Activated T-cell treated with anti-CD3 and anti-CD28 coated beads, Interleukin-2, amount 50 U/mL, for 72 hours (primary cell): ENCODE measurements around the gene FILIP1L. TPM values are rescaled to one million over a fixed set of nuclear protein-coding genes. Genes with fewer than 3 reads are reported as not detected.

Experiments
- ATAC-seq, 2 donors: fragments of 150-1000 bp; cut with Tn5 transposase; replicated peaks in 1 of 2; 2 replicates each; pipeline ENCODE4 v1.10.0; 2021; ENCODE audit warnings: moderate library complexity in 2 of 2, mild to moderate bottlenecking in 1 of 2
- DNase-seq, 2 donors: peaks; one replicate each; pipeline ENCODE4 v3.0.0; 2021 to 2022; ENCODE audit warnings: mixed read lengths in 1 of 2
- H3K27ac Mint-ChIP-seq: one replicate; pipeline ENCODE4 v1.8.0; 2022; ENCODE audit warnings: mild to moderate bottlenecking, moderate library complexity, mixed read lengths
- H3K27me3 Mint-ChIP-seq: one replicate; pipeline ENCODE4 v1.8.0; 2022; ENCODE audit warnings: low read depth, mixed read lengths
- H3K36me3 Mint-ChIP-seq, 2 donors: one replicate each; pipeline ENCODE4 v1.8.0; 2022; ENCODE audit warnings: mixed read lengths in 2 of 2, mild to moderate bottlenecking in 1 of 2; ENCODE audit not compliant: insufficient read depth in 2 of 2
- H3K4me1 Mint-ChIP-seq: one replicate; pipeline ENCODE4 v1.8.0; 2022; ENCODE audit warnings: low read depth, mixed read lengths
- H3K4me3 Mint-ChIP-seq, 2 donors: one replicate each; pipeline ENCODE4 v1.8.0; 2022; ENCODE audit warnings: mild to moderate bottlenecking in 2 of 2, mixed read lengths in 2 of 2, moderate library complexity in 2 of 2
- H3K9me3 Mint-ChIP-seq, 2 donors: one replicate each; pipeline ENCODE4 v1.8.0; 2022; ENCODE audit warnings: mixed read lengths in 2 of 2
- total RNA-seq, 2 donors: library from RNA; stranded (reverse); gene quantifications; one replicate each; pipeline ENCODE4 v1.2.3, GENCODE V29; 2022

The FILIP1L gene
- total RNA-seq, 2 donors from 2014 or later = 0.46 to 0.93 TPM

DNA sequence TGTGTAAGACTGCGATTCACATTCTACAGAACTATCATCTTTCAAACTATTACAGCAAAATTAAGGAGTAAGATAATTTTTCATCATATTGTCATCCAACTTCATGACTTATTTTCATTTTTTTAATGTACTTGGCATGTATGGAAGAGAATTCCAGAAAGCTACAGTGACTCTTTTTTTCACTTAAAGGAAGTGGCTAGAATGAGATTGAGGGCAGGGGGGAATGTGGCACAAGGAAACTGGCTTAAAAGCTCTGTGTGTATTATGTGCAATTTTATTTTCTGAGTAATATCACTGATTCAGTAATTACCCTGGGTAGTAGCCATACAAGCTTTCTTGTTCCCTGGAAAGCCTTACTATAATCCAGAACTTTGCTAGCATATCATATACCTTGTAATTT is 94.6 kb downstream of the FILIP1L start:
- no peak overlapping the region for H3K27ac Mint-ChIP-seq

DNA sequence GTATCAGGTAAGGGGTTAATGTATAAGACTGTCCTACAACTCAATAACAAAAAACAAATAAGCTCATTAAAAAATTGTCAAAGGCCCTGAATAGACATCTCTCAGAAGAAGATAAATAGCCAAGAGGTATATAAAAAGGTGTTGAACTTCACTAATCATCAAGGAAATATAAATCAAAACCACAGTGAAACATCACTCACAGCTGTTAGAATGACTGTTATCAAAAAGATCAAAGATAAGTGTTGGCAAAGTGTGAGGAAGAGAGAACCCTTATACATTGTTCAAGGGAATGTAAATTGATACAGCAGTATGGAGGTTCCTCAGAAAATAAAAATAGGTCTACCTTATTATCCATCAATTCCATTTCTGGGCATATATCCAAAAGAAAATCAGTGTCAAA is 95.5 kb downstream of the FILIP1L start:
- no peaks in the 10 kb centered on the region for H3K4me1 Mint-ChIP-seq
- no peak overlapping the region for H3K27ac Mint-ChIP-seq
- ATAC-seq (no peak), DNase-seq (no peak)
- peaks cover 0 to 2% of the 10 kb centered on the region in 2 donors for H3K9me3 Mint-ChIP-seq
- H3K27me3 Mint-ChIP-seq = no peaks in the 10 kb centered on the region
- peaks cover 3 to 8% of the 10 kb centered on the region in 2 donors for H3K36me3 Mint-ChIP-seq
- H3K4me3 Mint-ChIP-seq = no peak overlapping the region

More for the DNA sequence above, 94.6 kb downstream of the FILIP1L start:
- DNase-seq (no peak), ATAC-seq (no peak)
- H3K9me3 Mint-ChIP-seq = peaks cover 0 to 2% of the 10 kb centered on the region in 2 donors
- no peak overlapping the region for H3K4me3 Mint-ChIP-seq
- H3K27me3 Mint-ChIP-seq = no peaks in the 10 kb centered on the region
- H3K4me1 Mint-ChIP-seq = no peaks in the 10 kb centered on the region
- H3K36me3 Mint-ChIP-seq = peaks cover 3 to 6% of the 10 kb centered on the region in 2 donors

DNA sequence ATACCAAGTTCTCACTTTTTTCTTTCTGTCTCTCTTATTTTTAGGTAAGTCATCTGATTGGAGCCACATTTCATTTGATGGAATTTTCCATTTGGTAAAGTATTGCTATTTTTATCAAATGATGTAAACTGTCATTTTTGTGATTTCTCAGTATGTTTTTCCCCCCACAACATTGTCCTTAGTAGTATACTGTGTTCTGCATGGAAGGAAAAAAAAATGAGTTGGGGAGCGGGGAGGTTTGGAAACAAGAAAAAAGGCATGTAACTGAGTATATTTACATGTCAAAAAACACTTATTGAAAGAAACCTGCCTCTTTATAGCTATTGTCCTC is 104.2 kb downstream of the FILIP1L start:
- DNase-seq (no peak), ATAC-seq (no peak)
- H3K36me3 Mint-ChIP-seq = peaks cover 2 to 7% of the 10 kb centered on the region in 2 donors
- H3K4me3 Mint-ChIP-seq = no peak overlapping the region
- no peaks in the 10 kb centered on the region for H3K4me1 Mint-ChIP-seq
- H3K27me3 Mint-ChIP-seq = no peaks in the 10 kb centered on the region
- no peak overlapping the region for H3K27ac Mint-ChIP-seq
- H3K9me3 Mint-ChIP-seq = peaks cover 0 to 2% of the 10 kb centered on the region in 2 donors

DNA sequence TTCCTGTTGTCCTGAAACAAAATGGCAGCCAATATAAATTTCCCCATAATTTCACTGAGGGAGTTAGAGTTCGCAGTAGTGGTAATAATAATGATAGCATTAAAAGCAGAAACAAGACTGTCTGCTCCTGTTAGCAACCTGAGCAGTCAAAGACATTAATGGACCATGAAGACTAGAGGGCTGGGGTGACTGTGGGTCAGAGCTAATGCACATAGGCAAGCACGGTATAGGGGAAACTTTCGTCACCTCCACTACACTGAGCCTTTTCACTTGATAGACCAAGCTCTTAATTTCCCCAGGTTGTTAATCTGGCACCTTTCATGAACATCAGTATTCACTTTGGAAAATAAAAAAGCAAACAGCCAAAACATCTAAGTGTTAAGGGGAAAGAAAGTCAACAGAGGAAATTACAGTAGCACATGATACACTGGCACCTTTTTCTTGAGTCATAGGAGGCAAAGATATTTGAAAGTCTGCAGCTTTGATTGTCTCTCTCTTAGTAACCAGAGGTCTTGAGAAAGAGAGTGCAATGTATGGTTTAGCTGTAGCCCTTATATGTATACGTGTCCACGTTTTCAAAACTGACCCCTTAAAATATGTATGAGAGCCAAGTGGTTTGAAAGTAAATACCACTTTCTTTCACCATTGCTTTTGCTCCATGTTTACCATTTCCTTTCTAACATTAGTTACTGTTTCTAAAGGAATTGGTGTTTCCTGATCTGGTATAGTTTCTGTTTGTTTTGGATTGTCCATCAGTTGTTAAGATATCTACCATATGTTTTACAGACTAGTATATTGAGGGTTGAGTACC is 104.8 kb downstream of the FILIP1L start:
- Mint-ChIP-seq H3K27me3 (no peaks in the 10 kb centered on the region), H3K4me3 (no peak overlapping the region), H3K36me3 (peaks cover 0 to 1% of the 10 kb centered on the region in 2 donors), H3K4me1 (no peaks in the 10 kb centered on the region), H3K9me3 (no peaks in the 10 kb centered on the region), H3K27ac (no peak overlapping the region)
- DNase-seq (no peak), ATAC-seq (no peak)

DNA sequence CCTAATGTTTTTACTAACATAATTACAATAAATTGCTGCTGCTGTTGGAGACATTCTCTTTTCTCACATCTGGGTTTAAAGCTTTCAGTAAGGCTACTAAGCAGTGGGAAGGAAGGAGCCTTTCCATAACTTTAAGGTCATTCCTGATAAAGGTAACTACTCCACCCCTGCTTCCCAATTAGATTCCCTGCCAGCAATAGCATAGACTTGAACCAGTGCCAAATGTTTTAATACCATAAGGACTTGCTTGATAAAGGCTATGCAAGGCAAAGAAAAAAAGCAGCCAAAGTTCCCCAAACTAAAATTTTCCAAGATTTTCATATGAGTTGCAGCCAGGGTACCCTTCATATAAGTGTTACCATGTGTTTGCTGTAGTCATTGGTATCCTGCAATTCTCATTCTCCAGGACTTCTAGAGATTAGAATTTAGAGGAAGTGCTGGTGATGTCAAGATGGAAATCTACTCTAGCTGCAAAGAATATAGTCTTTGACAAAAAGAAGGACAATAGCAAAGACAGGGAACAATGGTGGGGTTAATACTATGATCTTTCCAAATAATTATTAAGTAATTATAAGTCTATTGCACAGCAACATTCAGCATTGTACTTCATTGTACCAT is 106.1 kb downstream of the FILIP1L start:
- H3K4me3 Mint-ChIP-seq = no peak overlapping the region
- peaks cover 0 to 1% of the 10 kb centered on the region in 2 donors for H3K36me3 Mint-ChIP-seq
- H3K27ac Mint-ChIP-seq = peak overlapping the region; percentile 44
- H3K27me3 Mint-ChIP-seq = no peaks in the 10 kb centered on the region
- ATAC-seq (no peak), DNase-seq (no peak)
- no peaks in the 10 kb centered on the region for H3K9me3 Mint-ChIP-seq
- H3K4me1 Mint-ChIP-seq = peaks cover 5% of the 10 kb centered on the region

DNA sequence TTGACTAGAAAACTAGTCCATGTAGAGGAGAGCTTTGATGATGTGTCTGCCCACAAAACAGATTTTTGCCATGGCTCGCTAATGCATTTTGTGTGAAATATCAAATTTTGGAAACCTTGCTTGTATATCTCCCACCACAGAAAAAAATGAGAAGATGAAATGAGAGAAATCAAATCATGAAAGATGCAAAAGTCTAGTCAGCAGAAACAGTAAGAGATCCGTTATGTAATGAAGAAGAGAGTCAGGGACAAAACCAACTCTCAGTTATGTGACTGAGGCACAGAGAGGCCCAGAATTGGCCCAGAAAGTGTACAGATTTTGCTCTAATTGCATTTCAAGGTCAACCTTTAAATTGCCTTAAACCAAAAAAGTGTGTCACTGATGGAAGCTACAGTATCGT is 107.0 kb downstream of the FILIP1L start:
- Mint-ChIP-seq H3K4me3 (no peak overlapping the region), H3K9me3 (no peaks in the 10 kb centered on the region), H3K4me1 (peaks cover 14% of the 10 kb centered on the region), H3K27ac (no peak overlapping the region), H3K36me3 (peaks cover 0 to 1% of the 10 kb centered on the region in 2 donors), H3K27me3 (no peaks in the 10 kb centered on the region)
- ATAC-seq (no peak), DNase-seq (no peak)

DNA sequence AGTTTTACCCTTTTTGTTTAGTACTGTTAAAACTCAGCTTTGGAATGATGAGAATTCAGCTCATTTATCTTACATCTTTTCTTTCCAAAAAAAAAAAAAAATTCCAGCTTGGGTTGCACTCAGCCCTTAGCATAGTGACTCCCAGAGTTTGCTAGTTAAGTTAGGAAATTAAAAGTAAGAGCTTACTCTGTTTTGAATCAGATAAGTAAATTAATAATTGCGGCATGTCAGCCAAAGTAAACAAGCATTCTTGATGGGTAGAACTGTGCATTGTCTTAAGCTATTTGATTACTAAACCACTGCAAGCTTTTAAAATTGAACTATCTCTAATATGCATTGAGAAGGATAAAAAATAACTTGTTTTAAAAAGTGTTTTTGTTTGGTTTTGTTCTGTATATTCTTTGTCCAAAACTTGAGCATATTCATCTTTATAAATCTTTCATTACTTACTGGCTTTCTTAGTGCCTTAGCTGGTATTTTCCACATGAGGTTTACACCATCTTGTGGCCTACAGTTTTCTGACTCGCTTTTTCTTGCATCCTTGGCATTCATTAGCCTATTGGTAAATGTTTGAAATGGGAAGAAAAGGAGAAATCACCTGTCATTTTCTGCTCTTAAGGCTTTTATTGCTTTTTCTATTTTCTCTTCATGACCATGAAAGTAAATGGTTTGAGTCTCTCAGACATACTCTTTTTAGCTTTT is 107.6 kb downstream of the FILIP1L start:
- no peaks in the 10 kb centered on the region for H3K27me3 Mint-ChIP-seq
- H3K4me3 Mint-ChIP-seq = no peak overlapping the region
- H3K27ac Mint-ChIP-seq = no peak overlapping the region
- no peaks in the 10 kb centered on the region for H3K9me3 Mint-ChIP-seq
- H3K4me1 Mint-ChIP-seq = peaks cover 17% of the 10 kb centered on the region
- ATAC-seq (no peak), DNase-seq (no peak)
- H3K36me3 Mint-ChIP-seq = peaks cover 0 to 1% of the 10 kb centered on the region in 2 donors

DNA sequence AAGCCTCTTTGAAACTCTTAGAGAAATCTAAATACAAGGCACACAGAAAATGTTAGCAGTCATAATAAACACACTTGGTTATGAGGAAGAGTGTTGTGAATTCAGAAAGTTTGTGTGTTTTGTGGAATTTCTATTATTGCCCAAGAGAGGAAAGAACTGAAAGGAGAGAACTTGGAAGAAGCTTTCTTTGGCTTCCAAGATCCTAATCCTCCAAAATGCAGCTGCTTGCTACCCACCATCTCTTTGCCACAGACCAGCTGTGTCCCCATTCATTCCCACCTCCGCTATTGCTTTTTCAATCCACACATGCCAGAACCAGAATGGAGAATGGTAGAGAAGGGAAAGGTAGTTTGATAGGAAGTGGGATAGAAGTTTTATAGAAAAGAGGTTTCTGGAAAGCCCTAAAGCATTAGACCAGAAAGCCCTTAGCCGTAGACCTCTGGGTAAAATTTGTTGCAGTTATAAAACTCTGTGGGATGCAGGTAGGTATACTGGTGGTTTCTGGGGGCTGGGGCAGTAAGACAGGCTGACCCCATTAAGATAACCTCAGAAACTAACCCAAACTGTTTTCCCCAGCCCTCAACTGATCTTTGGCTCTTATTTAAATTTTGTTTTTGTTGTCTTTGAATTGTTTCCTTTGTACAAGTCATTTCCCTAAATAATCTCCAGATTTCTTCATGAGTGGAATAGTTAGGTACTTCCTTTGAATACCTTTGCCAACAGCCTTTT is 108.5 kb downstream of the FILIP1L start:
- Mint-ChIP-seq H3K4me1 (peaks cover 17% of the 10 kb centered on the region), H3K27ac (peak overlapping the region; percentile 40), H3K27me3 (no peaks in the 10 kb centered on the region), H3K4me3 (no peak overlapping the region), H3K36me3 (no peaks in the 10 kb centered on the region), H3K9me3 (no peaks in the 10 kb centered on the region)
- ATAC-seq (no peak), DNase-seq (no peak)

DNA sequence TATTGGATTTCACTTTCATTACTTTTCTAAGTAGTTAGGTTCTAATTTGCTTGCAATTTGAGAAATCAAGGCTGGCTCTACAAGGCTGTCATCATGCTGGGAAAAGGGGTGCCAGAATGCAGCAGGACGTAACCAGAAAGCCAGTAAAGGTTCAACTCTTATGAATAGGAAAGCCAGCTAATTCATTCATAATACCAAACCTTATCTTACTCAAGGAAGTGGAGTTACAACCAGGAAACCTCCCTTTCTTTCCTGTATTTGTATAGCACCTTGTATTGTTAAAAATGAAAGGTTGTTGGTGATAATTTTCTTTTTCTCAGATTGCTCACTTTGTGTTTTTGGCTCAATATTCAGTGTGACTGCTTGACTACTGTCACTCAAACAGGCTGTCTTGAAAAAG is 109.4 kb downstream of the FILIP1L start:
- Mint-ChIP-seq H3K27ac (no peak overlapping the region), H3K4me3 (no peak overlapping the region)

DNA sequence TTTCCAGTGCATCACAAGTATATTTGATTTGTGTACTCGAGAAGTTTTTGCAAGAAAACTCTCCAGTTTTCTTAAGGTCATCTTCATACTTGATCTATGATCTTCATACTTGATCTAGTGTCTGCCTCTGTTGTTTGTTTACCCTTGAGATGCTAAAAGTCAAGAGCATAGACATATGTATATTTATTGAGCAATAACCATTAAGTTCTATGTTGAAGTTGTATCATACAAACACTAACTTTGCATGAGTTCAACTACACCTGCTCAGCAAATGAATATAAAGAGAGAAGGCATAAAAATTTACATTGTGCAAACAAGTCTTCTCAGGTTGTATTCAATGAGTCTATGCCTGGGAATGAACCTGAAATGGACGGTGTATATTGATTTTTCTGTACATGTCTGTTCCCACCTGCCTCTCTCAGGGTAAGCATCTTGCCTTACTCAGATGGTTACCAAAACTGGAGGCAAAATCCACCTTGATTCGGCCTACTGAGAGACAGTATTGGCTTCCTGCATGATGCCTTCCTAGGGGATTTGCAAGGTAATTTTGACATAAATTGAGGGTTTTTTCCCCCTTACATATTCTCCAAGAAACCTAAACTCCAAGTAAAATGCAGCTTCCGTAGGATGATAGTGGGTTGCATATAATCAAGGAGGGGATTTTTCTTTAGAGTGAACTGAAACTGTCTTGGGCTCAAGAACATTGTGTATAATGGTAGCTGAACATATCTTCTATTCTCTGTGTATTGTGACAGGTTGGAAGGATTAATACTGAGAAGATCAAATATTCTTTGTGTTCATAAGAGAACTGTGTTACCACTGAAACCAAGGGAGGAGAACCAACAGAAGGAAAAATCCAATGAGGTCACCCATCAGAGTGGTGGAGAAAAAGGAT is 110.4 kb downstream of the FILIP1L start:
- peaks cover 17% of the 10 kb centered on the region for H3K4me1 Mint-ChIP-seq
- H3K27me3 Mint-ChIP-seq = no peaks in the 10 kb centered on the region
- peaks cover 0 to 2% of the 10 kb centered on the region in 2 donors for H3K9me3 Mint-ChIP-seq
- DNase-seq = no peak
- H3K4me3 Mint-ChIP-seq = no peak overlapping the region
- no peak overlapping the region for H3K27ac Mint-ChIP-seq
- H3K36me3 Mint-ChIP-seq = peaks cover 0 to under 1% of the 10 kb centered on the region in 2 donors
- ATAC-seq = no peak

More for the DNA sequence above, 109.4 kb downstream of the FILIP1L start:
- DNase-seq (no peak), ATAC-seq (no peak)
- Mint-ChIP-seq H3K36me3 (no peaks in the 10 kb centered on the region), H3K27me3 (no peaks in the 10 kb centered on the region), H3K9me3 (no peaks in the 10 kb centered on the region), H3K4me1 (peaks cover 17% of the 10 kb centered on the region)

DNA sequence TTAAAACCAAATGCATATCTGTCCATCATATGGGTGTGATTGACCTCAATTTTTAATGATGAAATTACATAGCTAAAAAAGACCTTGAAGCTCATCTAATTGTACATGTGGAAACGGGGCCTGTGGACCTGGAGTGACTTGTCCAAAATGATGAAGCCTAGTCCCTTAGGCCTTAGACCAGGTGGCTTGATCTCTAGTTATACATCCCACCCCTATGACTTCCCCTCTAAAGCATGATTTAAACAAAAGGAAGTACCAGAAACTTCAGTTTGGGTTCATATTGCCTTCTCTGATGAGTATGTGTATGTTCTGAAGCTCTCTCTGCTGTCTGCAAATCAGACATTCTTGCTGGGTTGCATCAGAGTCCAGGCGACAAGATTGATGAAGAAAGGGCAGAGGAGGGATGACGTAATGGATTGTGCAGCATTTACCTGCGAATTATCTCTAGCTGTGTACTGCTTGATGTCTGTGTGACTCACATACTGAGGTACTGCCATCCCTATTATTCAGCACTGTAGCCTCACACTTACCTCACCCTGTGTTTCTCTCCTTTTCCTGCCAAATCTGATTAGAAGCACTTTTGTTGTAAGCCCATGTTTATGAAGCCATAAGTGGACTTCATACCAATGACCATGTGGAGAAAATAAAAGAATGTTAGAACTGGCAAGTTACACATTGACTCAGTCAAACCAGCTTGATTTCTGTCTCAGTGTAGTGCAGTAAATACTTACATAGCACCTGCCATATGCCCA is 111.5 kb downstream of the FILIP1L start:
- no peak overlapping the region for H3K4me3 Mint-ChIP-seq
- H3K36me3 Mint-ChIP-seq = peaks cover 0 to 2% of the 10 kb centered on the region in 2 donors
- ATAC-seq = peak; percentile 47 to 77
- peaks cover 17% of the 10 kb centered on the region for H3K4me1 Mint-ChIP-seq
- no peak overlapping the region for H3K27ac Mint-ChIP-seq
- DNase-seq = no peak
- H3K9me3 Mint-ChIP-seq = peaks cover 0 to 3% of the 10 kb centered on the region in 2 donors
- H3K27me3 Mint-ChIP-seq = no peaks in the 10 kb centered on the region
